K562 (cell line): ENCODE data around the gene SLC4A3. TPM values are rescaled to one million over a fixed set of nuclear protein-coding genes. Genes with fewer than 3 reads are reported as not detected.
A peak's percentile ranks its signal among the peaks of the same experiment; 100 is the strongest.

Experiments used
- BHLHE40 ChIP-seq: IDR thresholded peaks from 2 replicates; pipeline ENCODE4 v1.6.1; 2011; ENCODE audit warnings: low read length, improper control_type of control experiment
- CHD1 ChIP-seq: fragments of 200-600 bp; sonication (generic); IDR thresholded peaks from one replicate; pipeline ENCODE4 v1.6.1; 2012; ENCODE audit warnings: mild to moderate bottlenecking, moderate library complexity, low read length, inconsistent platforms
- HDAC3 ChIP-seq: fragments of 450-650 bp; IDR thresholded peaks from 2 replicates; pipeline ENCODE4 v1.6.1; 2018; ENCODE audit warnings: borderline replicate concordance, mild to moderate bottlenecking, moderate library complexity; ENCODE audit not compliant: partially characterized antibody
- HDAC8 ChIP-seq: fragments of 450-650 bp; IDR thresholded peaks from 2 replicates; pipeline ENCODE4 v1.6.1; 2016; ENCODE audit warnings: mild to moderate bottlenecking, missing genetic modification characterization, moderate library complexity, missing compliant biosample characterization
- HNRNPH1 ChIP-seq: fragments of 200-400 bp; formaldehyde crosslinking; optimal IDR thresholded peaks from 2 replicates; pipeline ENCODE3; 2017; ENCODE audit warnings: low read depth, mild to moderate bottlenecking, low read length, moderate library complexity
- IRF2 ChIP-seq: sonication (generic); formaldehyde crosslinking; IDR thresholded peaks from 2 replicates; pipeline ENCODE4 v1.8.1; 2022; ENCODE audit warnings: mild to moderate bottlenecking, missing genetic modification reagents
- KLF1 ChIP-seq: fragments of 450-650 bp; IDR thresholded peaks from 2 replicates; pipeline ENCODE4 v1.6.1; 2016; ENCODE audit warnings: missing genetic modification characterization, missing compliant biosample characterization
- NFE2 ChIP-seq: IDR thresholded peaks from 2 replicates; pipeline ENCODE4 v1.6.1; 2014; ENCODE audit warnings: antibody characterized with exemption, low read depth
- RBM14 ChIP-seq: fragments of 200-400 bp; formaldehyde crosslinking; IDR thresholded peaks from 2 replicates; pipeline ENCODE4 v1.6.1; 2018; ENCODE audit warnings: low read depth, mild to moderate bottlenecking, low read length, moderate library complexity, borderline replicate concordance; ENCODE audit not compliant: insufficient read depth
- STAT5B ChIP-seq: fragments of 250-450 bp; sonication (Bioruptor Pico); IDR thresholded peaks from 2 replicates; pipeline ENCODE4 v1.8.0; 2021; ENCODE audit warnings: mild to moderate bottlenecking, inconsistent platforms
- ZBED1 ChIP-seq: IDR thresholded peaks from 2 replicates; pipeline ENCODE4 v1.6.1; 2014
- ZFP36 ChIP-seq: fragments of 150-350 bp; IDR thresholded peaks from 2 replicates; pipeline ENCODE4 v1.6.1; 2018; ENCODE audit warnings: low read length, low read depth; ENCODE audit not compliant: partially characterized antibody
- ZNF143 ChIP-seq: sonication (generic); formaldehyde crosslinking; IDR thresholded peaks from 2 replicates; pipeline ENCODE4 v1.9.0; 2022; ENCODE audit warnings: mild to moderate bottlenecking, missing genetic modification reagents
- ZNF184 ChIP-seq: sonication (generic); formaldehyde crosslinking; IDR thresholded peaks from 2 replicates; pipeline ENCODE4 v1.5.0; 2020; ENCODE audit warnings: missing genetic modification reagents
- ZNF282 ChIP-seq: sonication (generic); formaldehyde crosslinking; IDR thresholded peaks from 2 replicates; pipeline ENCODE4 v1.8.1; 2023; ENCODE audit warnings: missing genetic modification reagents
- polyA plus RNA-seq, 8 experiments: library from polyadenylated mRNA; depleted of rRNA in 4 of 8; stranded (reverse) in 5 of 8; unstranded in 3 of 8; fragments of >200 nt; fragmentation: Nextera tagmentation in 2 of 8; fragmentation: Illumina TruSeq in 1 of 8; extraction: Ambion mirVana in 2 of 8; extraction: Trizol in 1 of 8; gene quantifications; 2 replicates each; pipeline versions ENCODE4 v1.2.1 to v1.2.3, GENCODE V29; 2011 to 2014; ENCODE audit warnings: inconsistent platforms in 1 of 8, missing spikeins in 1 of 8
- total RNA-seq, 7 experiments: library from RNA; depleted of rRNA in 6 of 7; stranded (reverse); fragments of >200 nt in 6 of 7; fragmentation: Illumina TruSeq in 2 of 7; extraction: Trizol in 2 of 7; gene quantifications; 2 replicates each; pipeline versions ENCODE4 v1.2.1 to v1.2.3, GENCODE V29; 2011 to 2021; ENCODE audit warnings: low replicate concordance in 1 of 7
- TF ChIP-seq, protein P1 (sequence below): fragments of 450-650 bp; IDR thresholded peaks from 2 replicates; pipeline ENCODE4 v1.6.1; 2016; ENCODE audit warnings: missing biosample characterization, missing genetic modification characterization
- TF ChIP-seq, protein P2 (sequence below): fragments of 250-450 bp; sonication (Bioruptor Pico); IDR thresholded peaks from 2 replicates; pipeline ENCODE4 v1.5.0; 2021; ENCODE audit warnings: mild to moderate bottlenecking, moderate library complexity
- TF ChIP-seq, protein P3 (sequence below), 2 experiments: fragments of 200-800 bp in 1 of 2; sonication (Bioruptor generic) in 1 of 2; sonication (generic) in 1 of 2; formaldehyde crosslinking in 1 of 2; IDR thresholded peaks in 1 of 2; conservative IDR thresholded peaks in 1 of 2; 2 replicates each; pipeline versions ENCODE4 v1.5.0 to v1.6.1; 2016 to 2020; ENCODE audit warnings: missing compliant biosample characterization in 1 of 2, missing genetic modification characterization in 1 of 2, missing genetic modification reagents in 1 of 2
- TF ChIP-seq, protein P4 (sequence below): fragments of 450-650 bp; formaldehyde crosslinking; IDR thresholded peaks from 2 replicates; pipeline ENCODE4 v1.4.0; 2022; ENCODE audit warnings: missing genetic modification characterization

SLC4A3 gene
- total and polyA plus RNA-seq, 9 of the 15 experiments (the other 6 are each of a cell fraction or from before 2014, with no cell fraction given), result 0.04 to 0.31 (median 0.16) TPM; not detected in 5

DNA sequence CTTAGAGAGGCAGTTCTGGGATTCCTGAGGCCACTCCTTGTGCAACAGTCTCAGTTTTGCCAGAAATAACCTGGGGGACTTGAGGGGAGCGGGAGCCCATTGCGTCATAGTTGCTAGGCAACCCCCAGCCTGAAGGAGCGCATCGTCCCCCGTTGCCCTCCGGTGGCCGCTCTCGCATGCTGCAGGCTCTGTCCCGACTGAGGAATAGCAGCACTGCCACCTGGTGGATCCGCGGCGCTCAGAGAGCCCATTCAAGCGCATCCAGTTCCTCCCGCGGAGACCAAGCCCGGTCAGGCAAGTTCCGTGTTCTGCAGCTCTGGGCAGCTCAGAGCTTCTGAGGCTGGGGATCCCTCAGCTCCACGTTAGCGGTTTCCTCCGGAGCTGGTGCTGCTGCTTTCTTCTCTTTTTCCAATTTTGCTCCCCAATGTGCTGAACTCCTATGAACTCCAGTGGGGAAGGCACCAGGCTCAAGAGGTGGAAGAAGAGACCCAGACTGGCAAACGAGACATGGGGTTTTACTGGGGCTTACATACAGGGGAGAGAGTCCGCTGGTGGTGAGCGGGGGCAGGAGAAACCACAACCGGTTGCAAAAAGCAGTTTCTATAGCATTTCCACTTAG lies 15.1 kb downstream of the SLC4A3 start (continued):
- no peak for TF ChIP-seq KLF1 (tag)
- TF ChIP-seq, protein P1, sequence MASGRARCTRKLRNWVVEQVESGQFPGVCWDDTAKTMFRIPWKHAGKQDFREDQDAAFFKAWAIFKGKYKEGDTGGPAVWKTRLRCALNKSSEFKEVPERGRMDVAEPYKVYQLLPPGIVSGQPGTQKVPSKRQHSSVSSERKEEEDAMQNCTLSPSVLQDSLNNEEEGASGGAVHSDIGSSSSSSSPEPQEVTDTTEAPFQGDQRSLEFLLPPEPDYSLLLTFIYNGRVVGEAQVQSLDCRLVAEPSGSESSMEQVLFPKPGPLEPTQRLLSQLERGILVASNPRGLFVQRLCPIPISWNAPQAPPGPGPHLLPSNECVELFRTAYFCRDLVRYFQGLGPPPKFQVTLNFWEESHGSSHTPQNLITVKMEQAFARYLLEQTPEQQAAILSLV (tag), result peak; percentile 79
- TF ChIP-seq, protein P2, sequence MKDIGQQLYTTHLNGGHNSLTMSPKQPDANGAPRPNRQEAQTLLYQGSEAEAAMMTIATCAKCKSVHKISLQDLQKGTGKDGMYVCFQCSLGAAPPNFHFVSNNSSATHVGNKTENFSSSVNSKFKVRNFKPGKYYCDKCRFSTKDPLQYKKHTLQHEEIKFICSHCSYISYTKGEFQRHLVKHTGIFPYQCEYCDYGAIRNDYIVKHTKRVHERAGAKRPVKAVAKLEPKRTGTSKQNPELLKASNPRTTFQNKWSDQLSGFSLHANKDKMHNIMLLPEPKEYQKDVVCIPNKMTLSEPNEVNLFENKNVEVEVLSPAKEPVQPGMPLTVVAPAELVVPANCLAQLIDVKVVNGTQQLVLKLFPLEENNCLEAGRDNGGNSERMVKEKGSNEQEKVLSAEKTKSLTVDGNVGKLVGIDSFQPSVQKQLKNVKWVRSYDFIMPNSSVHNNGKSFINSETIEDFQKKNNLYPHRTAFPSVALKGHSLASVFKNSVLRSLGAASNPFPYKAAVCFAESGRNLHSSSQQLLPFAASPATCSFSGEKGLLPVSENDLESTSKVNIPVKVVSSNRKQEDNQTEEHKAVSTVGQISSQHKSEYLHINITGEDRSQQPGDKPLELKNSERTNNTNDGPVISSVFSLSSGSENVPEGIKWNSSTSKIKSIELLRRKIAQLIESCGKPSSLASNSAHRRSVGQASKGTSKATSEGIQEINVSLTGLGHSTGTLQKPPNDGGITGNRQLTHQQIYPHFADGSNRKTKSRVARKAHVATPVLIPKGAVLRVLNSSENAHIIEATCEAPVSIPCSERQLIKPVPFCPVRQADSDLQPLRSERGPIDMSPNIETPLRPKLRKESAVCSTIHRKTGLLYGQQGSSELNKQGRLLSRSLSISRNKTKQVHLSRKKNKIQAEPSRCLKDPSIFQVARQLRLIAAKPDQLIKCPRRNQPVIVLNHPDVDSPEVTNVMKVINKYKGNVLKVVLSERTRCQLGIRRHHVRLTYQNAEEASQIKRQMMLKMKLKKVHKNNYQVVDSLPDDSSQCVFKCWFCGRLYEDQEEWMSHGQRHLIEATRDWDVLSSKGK (CRISPR knock-in tag), result no peak
- TF ChIP-seq IRF2 (CRISPR knock-in tag), result no peak
- TF ChIP-seq CHD1, result no peak
- TF ChIP-seq, protein P3, sequence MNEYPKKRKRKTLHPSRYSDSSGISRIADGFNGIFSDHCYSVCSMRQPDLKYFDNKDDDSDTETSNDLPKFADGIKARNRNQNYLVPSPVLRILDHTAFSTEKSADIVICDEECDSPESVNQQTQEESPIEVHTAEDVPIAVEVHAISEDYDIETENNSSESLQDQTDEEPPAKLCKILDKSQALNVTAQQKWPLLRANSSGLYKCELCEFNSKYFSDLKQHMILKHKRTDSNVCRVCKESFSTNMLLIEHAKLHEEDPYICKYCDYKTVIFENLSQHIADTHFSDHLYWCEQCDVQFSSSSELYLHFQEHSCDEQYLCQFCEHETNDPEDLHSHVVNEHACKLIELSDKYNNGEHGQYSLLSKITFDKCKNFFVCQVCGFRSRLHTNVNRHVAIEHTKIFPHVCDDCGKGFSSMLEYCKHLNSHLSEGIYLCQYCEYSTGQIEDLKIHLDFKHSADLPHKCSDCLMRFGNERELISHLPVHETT (CRISPR knock-in tag; conservative IDR thresholded peaks at IDR 0.05 in 1 of 2, IDR thresholded peaks at IDR 0.05 in 1 of 2), result no peak
- no peak for TF ChIP-seq ZNF184 (CRISPR knock-in tag)
- TF ChIP-seq, protein P4, sequence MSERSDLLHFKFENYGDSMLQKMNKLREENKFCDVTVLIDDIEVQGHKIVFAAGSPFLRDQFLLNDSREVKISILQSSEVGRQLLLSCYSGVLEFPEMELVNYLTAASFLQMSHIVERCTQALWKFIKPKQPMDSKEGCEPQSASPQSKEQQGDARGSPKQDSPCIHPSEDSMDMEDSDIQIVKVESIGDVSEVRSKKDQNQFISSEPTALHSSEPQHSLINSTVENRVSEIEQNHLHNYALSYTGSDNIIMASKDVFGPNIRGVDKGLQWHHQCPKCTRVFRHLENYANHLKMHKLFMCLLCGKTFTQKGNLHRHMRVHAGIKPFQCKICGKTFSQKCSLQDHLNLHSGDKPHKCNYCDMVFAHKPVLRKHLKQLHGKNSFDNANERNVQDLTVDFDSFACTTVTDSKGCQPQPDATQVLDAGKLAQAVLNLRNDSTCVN, result no peak
- no peak for TF ChIP-seq ZBED1
- no peak for TF ChIP-seq ZNF282 (CRISPR knock-in tag)
- TF ChIP-seq NFE2, result no peak
- no peak for TF ChIP-seq ZNF143 (CRISPR knock-in tag)
- no peak for TF ChIP-seq STAT5B (CRISPR knock-in tag)
- peak; percentile 43; the same call in 1 of the 2 replicates for TF ChIP-seq BHLHE40
- no peak for TF ChIP-seq HNRNPH1
- TF ChIP-seq HDAC8 (tag), result no peak
- no peak for TF ChIP-seq HDAC3
- TF ChIP-seq RBM14, result no peak
- no peak for TF ChIP-seq ZFP36
